Trophoblast cell (in vitro differentiated cells and primary cell): ENCODE results near the gene AZIN2.

ENCODE experiments used
- DNase-seq, 2 donors: peaks; one replicate each; pipeline ENCODE4 v3.0.0-alpha.2; 2016
- H2AFZ ChIP-seq: 2 replicates; pipeline ENCODE4 v1.6.1; 2013; ENCODE audit warnings: low read length, moderate library complexity, mild to moderate bottlenecking; ENCODE audit not compliant: insufficient read depth, poor library complexity
- H2AK5ac ChIP-seq: 2 replicates; pipeline ENCODE4 v1.6.1; 2013; ENCODE audit warnings: mild to moderate bottlenecking, low read length
- H2BK120ac ChIP-seq: 2 replicates; pipeline ENCODE4 v1.6.1; 2013; ENCODE audit warnings: low read length, mild to moderate bottlenecking, moderate library complexity; ENCODE audit not compliant: insufficient read depth, poor library complexity
- H2BK12ac ChIP-seq: 2 replicates; pipeline ENCODE4 v1.6.1; 2013; ENCODE audit warnings: mild to moderate bottlenecking, low read length, moderate library complexity
- H2BK5ac ChIP-seq: 2 replicates; pipeline ENCODE4 v1.6.1; 2013; ENCODE audit warnings: low read length, low read depth, moderate library complexity, mild to moderate bottlenecking; ENCODE audit not compliant: poor library complexity
- H3K14ac ChIP-seq: 2 replicates; pipeline ENCODE4 v1.6.1; 2013; ENCODE audit warnings: mild to moderate bottlenecking, low read length
- H3K18ac ChIP-seq: 2 replicates; pipeline ENCODE4 v1.6.1; 2013; ENCODE audit warnings: mild to moderate bottlenecking, low read length
- H3K23ac ChIP-seq: 2 replicates; pipeline ENCODE4 v1.6.1; 2013; ENCODE audit warnings: low read length
- H3K27ac ChIP-seq: 2 replicates; pipeline ENCODE4 v1.5.1; 2013; ENCODE audit warnings: low read depth, mild to moderate bottlenecking, inconsistent platforms, low read length, moderate library complexity
- H3K27me3 ChIP-seq: 2 replicates; pipeline ENCODE4 v1.6.1; 2013; ENCODE audit warnings: inconsistent platforms, mild to moderate bottlenecking, low read length, moderate library complexity; ENCODE audit not compliant: insufficient read depth
- H3K36me3 ChIP-seq, 2 experiments: 1 replicate in 1 of 2; 2 replicates in 1 of 2; pipeline ENCODE4 v1.6.1; 2013; ENCODE audit warnings: low read length in 2 of 2, mild to moderate bottlenecking in 2 of 2, moderate library complexity in 1 of 2; ENCODE audit not compliant: insufficient read depth in 2 of 2, control insufficient read depth in 1 of 2
- H3K4ac ChIP-seq: 2 replicates; pipeline ENCODE4 v1.6.1; 2013; ENCODE audit warnings: low read depth, mild to moderate bottlenecking, low read length, moderate library complexity
- H3K4me1 ChIP-seq, 2 experiments: 1 replicate in 1 of 2; 2 replicates in 1 of 2; pipeline ENCODE4 v1.6.1; 2013; ENCODE audit warnings: low read length in 2 of 2, mild to moderate bottlenecking in 2 of 2, moderate library complexity in 1 of 2; ENCODE audit not compliant: insufficient read depth in 2 of 2, control insufficient read depth in 1 of 2
- H3K4me2 ChIP-seq: 2 replicates; pipeline ENCODE4 v1.6.1; 2013; ENCODE audit warnings: inconsistent platforms, mild to moderate bottlenecking, low read length, moderate library complexity
- H3K4me3 ChIP-seq: 2 replicates; pipeline ENCODE4 v1.5.1; 2013; ENCODE audit warnings: mild to moderate bottlenecking, low read depth, low read length, inconsistent platforms
- H3K79me1 ChIP-seq: one replicate; pipeline ENCODE4 v1.6.1; 2013; ENCODE audit warnings: low read length
- H3K79me2 ChIP-seq: 2 replicates; pipeline ENCODE4 v1.6.1; 2013; ENCODE audit warnings: low read length, mild to moderate bottlenecking; ENCODE audit not compliant: control insufficient read depth, insufficient read depth, poor library complexity
- H3K9ac ChIP-seq: 2 replicates; pipeline ENCODE4 v1.6.1; 2013; ENCODE audit warnings: mild to moderate bottlenecking, low read length
- H3K9me3 ChIP-seq: 2 replicates; pipeline ENCODE4 v1.6.1; 2013; ENCODE audit warnings: low read depth, mild to moderate bottlenecking, control low read depth, inconsistent platforms, low read length; ENCODE audit not compliant: insufficient read depth
- H4K12ac ChIP-seq: 2 replicates; pipeline ENCODE4 v1.6.1; 2013; ENCODE audit warnings: low read depth, mild to moderate bottlenecking, low read length, moderate library complexity
- H4K8ac ChIP-seq: 2 replicates; pipeline ENCODE4 v1.6.1; 2013; ENCODE audit warnings: low read depth, mild to moderate bottlenecking, low read length, moderate library complexity
- H4K91ac ChIP-seq: one replicate; pipeline ENCODE4 v1.6.1; 2013; ENCODE audit warnings: low read depth, mild to moderate bottlenecking, low read length, moderate library complexity
- WGBS: extraction: QIAGEN DNeasy Blood & Tissue Kit; methylation state at CpG from one replicate; pipeline ENCODE4 v1.1.7; 2013; ENCODE audit warnings: missing lambda C conversion rate; ENCODE audit not compliant: insufficient read length, insufficient coverage; ENCODE audit errors: extremely low coverage; 5-methylcytosine and 5-hydroxymethylcytosine counted together

Gene AZIN2

GRCh38 chr1:33110477-33110876 is 29.5 kb downstream of the AZIN2 start:
- no peak for DNase-seq
- no peak overlapping the region for H2BK5ac ChIP-seq
- no peak overlapping the region for H3K23ac ChIP-seq
- no peak overlapping the region for H3K4me3 ChIP-seq
- H3K79me2 ChIP-seq = no peaks in the 10 kb centered on the region
- no peak overlapping the region for H4K12ac ChIP-seq
- H3K27me3 ChIP-seq = no peaks in the 10 kb centered on the region
- no peak overlapping the region for H2BK12ac ChIP-seq
- no peak overlapping the region for H3K27ac ChIP-seq
- peaks cover 2% of the 10 kb centered on the region for H3K9me3 ChIP-seq
- H3K36me3 ChIP-seq = no peaks in the 10 kb centered on the region
- H3K14ac ChIP-seq = no peak overlapping the region
- no peak overlapping the region for H4K91ac ChIP-seq
- H3K9ac ChIP-seq = no peak overlapping the region
- no peak overlapping the region for H2BK120ac ChIP-seq
- no peak overlapping the region for H3K18ac ChIP-seq
- H2AK5ac ChIP-seq = no peak overlapping the region
- no peak overlapping the region for H2AFZ ChIP-seq
- H4K8ac ChIP-seq = no peak overlapping the region
- H3K79me1 ChIP-seq = no peaks in the 10 kb centered on the region
- H3K4me1 ChIP-seq = no peaks in the 10 kb centered on the region
- H3K4ac ChIP-seq = no peak overlapping the region
- H3K4me2 ChIP-seq = no peak overlapping the region

GRCh38 chr1:33111965-33112364 is 31.0 kb downstream of the AZIN2 start:
- H2BK12ac ChIP-seq = no peak overlapping the region
- H2BK5ac ChIP-seq = no peak overlapping the region
- H3K79me1 ChIP-seq = no peaks in the 10 kb centered on the region
- no peak overlapping the region for H3K4ac ChIP-seq
- peak in 1 of 2 donors; percentile 31 for DNase-seq
- no peak overlapping the region for H2AFZ ChIP-seq
- no peak overlapping the region for H4K91ac ChIP-seq
- H3K9me3 ChIP-seq = peaks cover 2% of the 10 kb centered on the region
- no peak overlapping the region for H2BK120ac ChIP-seq
- H3K23ac ChIP-seq = no peak overlapping the region
- no CpG with 5 or more reads among the region's 3 CpGs for WGBS
- H3K79me2 ChIP-seq = no peaks in the 10 kb centered on the region
- no peaks in the 10 kb centered on the region for H3K4me1 ChIP-seq
- no peak overlapping the region for H4K8ac ChIP-seq
- H3K4me2 ChIP-seq = no peak overlapping the region
- no peak overlapping the region for H3K9ac ChIP-seq
- H2AK5ac ChIP-seq = no peak overlapping the region
- H3K27me3 ChIP-seq = no peaks in the 10 kb centered on the region
- H3K18ac ChIP-seq = no peak overlapping the region
- no peak overlapping the region for H4K12ac ChIP-seq
- H3K27ac ChIP-seq = no peak overlapping the region
- no peak overlapping the region for H3K4me3 ChIP-seq
- H3K36me3 ChIP-seq = no peaks in the 10 kb centered on the region
- H3K14ac ChIP-seq = no peak overlapping the region

GRCh38 chr1:33117440-33118085 is 36.6 kb downstream of the AZIN2 start:
- Histone ChIP-seq H3K4me1 (no peaks in the 10 kb centered on the region), H3K27me3 (no peaks in the 10 kb centered on the region), H2BK120ac (no peak overlapping the region), H2AFZ (no peak overlapping the region), H2BK5ac (no peak overlapping the region), H3K4me3 (no peak overlapping the region), H4K12ac (no peak overlapping the region), H3K9me3 (no peaks in the 10 kb centered on the region), H2AK5ac (no peak overlapping the region), H3K23ac (no peak overlapping the region), H4K91ac (no peak overlapping the region), H3K36me3 (no peaks in the 10 kb centered on the region), H4K8ac (no peak overlapping the region), H3K4me2 (no peak overlapping the region), H3K27ac (no peak overlapping the region), H2BK12ac (no peak overlapping the region), H3K79me2 (no peaks in the 10 kb centered on the region), H3K9ac (no peak overlapping the region), H3K14ac (no peak overlapping the region), H3K79me1 (no peaks in the 10 kb centered on the region), H3K4ac (no peak overlapping the region), H3K18ac (no peak overlapping the region)
- no CpG with 5 or more reads among the region's 13 CpGs for WGBS
- DNase-seq = no peak

- Histone ChIP-seq H3K4me3 (peak overlapping the region; percentile 21), H4K8ac (no peak overlapping the region), H3K79me1 (no peaks in the 10 kb centered on the region), H3K9me3 (no peaks in the 10 kb centered on the region), H2AFZ (no peak overlapping the region), H3K4me2 (no peak overlapping the region), H2BK12ac (no peak overlapping the region), H2AK5ac (no peak overlapping the region), H3K4ac (no peak overlapping the region), H3K23ac (no peak overlapping the region), H3K18ac (no peak overlapping the region), H3K27ac (no peak overlapping the region), H4K91ac (no peak overlapping the region), H2BK5ac (no peak overlapping the region), H3K79me2 (no peaks in the 10 kb centered on the region), H3K14ac (no peak overlapping the region), H3K36me3 (no peaks in the 10 kb centered on the region), H2BK120ac (no peak overlapping the region), H4K12ac (no peak overlapping the region), H3K9ac (no peak overlapping the region), H3K4me1 (no peaks in the 10 kb centered on the region), H3K27me3 (no peaks in the 10 kb centered on the region)
- no CpG with 5 or more reads among the region's 4 CpGs for WGBS
- DNase-seq = no peak
Measured at GRCh38 chr1:33118274-33118673, 37.3 kb downstream of the AZIN2 start.
